Kidney epithelial cell (primary cell): ENCODE measurements around the gene NDUFA8. TPM values are rescaled to one million over a fixed set of nuclear protein-coding genes. Genes with fewer than 3 reads are reported as not detected.

Experiments
- DNase-seq: peaks from one replicate; pipeline ENCODE4 v3.0.0-alpha.2; 2010; ENCODE audit warnings: low read depth
- H3K27me3 ChIP-seq: 2 replicates; pipeline ENCODE4 v1.6.0; 2011; ENCODE audit warnings: low read length; ENCODE audit not compliant: control insufficient read depth, insufficient read depth
- H3K36me3 ChIP-seq: 2 replicates; pipeline ENCODE4 v1.5.1; 2011; ENCODE audit warnings: low read length; ENCODE audit not compliant: control insufficient read depth, insufficient read depth
- H3K4me3 ChIP-seq: 2 replicates; pipeline ENCODE4 v1.5.1; 2011; ENCODE audit warnings: low read depth, mild to moderate bottlenecking, control low read depth, low read length
- total RNA-seq: library from RNA; depleted of rRNA; stranded (reverse); fragments of >200 nt; gene quantifications from 2 replicates; pipeline ENCODE4 v1.2.3, GENCODE V29; 2015
- TF ChIP-seq, protein P1 (sequence below): IDR thresholded peaks from 2 replicates; pipeline ENCODE4 v1.5.1; 2011; ENCODE audit warnings: mild to moderate bottlenecking, moderate library complexity, low read length, control low read depth, inconsistent platforms; ENCODE audit not compliant: insufficient read depth, poor library complexity, severe bottlenecking

NDUFA8 gene
- total RNA-seq, 1 donor from 2014 or later: 42.7 TPM

DNA sequence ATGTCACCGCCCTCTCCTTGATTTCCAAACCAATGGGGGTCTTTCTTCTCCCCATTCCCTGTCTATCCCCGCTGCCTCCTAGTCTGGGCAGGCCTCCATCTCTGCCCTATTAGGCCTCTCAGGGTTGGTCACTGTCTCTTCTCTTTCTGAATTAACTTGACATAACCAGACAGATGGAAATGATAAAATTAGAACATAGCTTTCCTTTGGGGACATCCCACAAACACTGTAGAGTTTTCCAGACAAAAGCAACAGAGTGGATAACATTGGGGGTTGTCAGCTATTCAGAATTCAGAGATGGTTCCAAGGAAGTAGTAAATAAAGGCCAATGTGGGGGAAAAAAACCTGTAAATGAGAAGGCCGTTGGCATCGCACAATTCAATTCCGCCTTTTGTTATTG is 44.5 kb upstream of the NDUFA8 start:
- Histone ChIP-seq H3K27me3 (peaks cover 12% of the 10 kb centered on the region), H3K36me3 (no peaks in the 10 kb centered on the region), H3K4me3 (no peak overlapping the region)
- no peak for DNase-seq
- TF ChIP-seq, protein P1, sequence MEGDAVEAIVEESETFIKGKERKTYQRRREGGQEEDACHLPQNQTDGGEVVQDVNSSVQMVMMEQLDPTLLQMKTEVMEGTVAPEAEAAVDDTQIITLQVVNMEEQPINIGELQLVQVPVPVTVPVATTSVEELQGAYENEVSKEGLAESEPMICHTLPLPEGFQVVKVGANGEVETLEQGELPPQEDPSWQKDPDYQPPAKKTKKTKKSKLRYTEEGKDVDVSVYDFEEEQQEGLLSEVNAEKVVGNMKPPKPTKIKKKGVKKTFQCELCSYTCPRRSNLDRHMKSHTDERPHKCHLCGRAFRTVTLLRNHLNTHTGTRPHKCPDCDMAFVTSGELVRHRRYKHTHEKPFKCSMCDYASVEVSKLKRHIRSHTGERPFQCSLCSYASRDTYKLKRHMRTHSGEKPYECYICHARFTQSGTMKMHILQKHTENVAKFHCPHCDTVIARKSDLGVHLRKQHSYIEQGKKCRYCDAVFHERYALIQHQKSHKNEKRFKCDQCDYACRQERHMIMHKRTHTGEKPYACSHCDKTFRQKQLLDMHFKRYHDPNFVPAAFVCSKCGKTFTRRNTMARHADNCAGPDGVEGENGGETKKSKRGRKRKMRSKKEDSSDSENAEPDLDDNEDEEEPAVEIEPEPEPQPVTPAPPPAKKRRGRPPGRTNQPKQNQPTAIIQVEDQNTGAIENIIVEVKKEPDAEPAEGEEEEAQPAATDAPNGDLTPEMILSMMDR: no peak

DNA sequence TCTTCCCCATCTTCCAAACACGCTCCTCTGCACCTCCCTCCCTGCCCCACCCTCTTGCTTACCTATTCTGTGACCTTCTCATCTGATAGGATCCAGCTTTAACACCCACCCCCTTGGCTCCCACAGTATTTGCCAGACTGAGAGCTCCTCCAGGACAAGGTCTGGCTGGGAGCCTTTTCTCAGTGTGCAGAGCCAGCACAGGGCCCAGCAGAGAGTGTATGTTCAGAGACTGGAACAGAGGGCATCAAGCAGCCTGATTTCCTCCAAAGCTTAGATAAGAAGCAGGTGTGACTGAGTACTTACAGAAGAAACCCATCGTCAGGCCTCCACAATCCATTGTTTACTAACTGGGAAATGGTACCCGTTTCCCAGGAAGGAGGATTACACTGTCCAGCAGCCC is 42.5 kb upstream of the NDUFA8 start:
- no peaks in the 10 kb centered on the region for H3K36me3 ChIP-seq
- H3K27me3 ChIP-seq: peaks cover 19% of the 10 kb centered on the region
- TF ChIP-seq, protein P1: no peak
- DNase-seq: no peak
- H3K4me3 ChIP-seq: no peak overlapping the region

DNA sequence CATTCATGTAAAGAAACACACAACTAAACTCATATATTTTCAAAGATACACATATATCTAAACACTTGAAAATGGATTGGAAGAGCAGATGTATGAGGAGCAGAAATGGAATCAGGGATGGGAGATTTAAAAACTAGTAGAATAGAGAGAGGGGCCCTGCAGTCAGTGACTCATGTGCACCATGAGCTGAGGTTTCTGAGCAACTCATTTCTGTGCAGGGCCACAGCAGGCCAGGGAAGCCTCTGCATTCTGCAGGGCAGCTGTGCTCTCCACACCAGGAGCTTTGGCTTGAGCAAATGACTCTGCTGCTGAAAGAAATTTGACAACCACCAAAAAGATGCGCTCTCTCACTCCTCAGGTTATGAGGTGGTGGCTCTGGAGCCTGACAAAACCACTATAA is 42.1 kb upstream of the NDUFA8 start:
- DNase-seq: no peak
- Histone ChIP-seq H3K27me3 (peaks cover 15% of the 10 kb centered on the region), H3K36me3 (no peaks in the 10 kb centered on the region), H3K4me3 (no peak overlapping the region)
- TF ChIP-seq, protein P1: no peak

DNA sequence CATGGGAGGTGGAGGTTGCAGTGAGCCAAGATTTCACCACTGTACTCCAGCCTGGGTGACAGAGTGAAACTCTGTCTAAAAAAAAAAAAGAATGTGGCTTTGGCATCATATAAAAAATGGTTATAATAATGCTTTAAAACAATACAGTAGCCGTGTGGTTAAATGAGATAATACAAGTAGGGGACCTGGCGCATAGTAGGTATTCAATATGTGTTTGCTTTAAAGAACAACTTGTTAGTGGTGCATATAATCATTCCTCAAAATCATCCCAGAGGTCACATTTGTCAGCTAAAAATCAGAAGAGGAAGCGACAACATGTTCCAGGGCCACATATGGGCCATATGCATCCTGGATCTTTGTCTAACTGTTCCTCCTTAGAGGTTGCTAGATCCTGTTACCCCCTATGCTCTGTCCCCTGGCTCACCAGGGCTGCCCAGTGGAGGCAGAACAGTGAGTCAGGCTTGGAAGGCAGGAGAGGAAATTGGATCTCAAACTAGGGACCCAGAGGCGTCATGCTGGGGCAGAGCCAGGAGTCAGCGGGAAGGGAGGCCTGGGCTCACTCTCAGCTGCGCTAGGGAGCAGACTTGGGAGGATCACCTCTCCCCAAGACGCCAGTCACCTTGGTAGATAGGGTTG is 41.5 kb upstream of the NDUFA8 start:
- TF ChIP-seq, protein P1: no peak
- no peak for DNase-seq
- Histone ChIP-seq H3K4me3 (no peak overlapping the region), H3K27me3 (peaks cover 15% of the 10 kb centered on the region), H3K36me3 (no peaks in the 10 kb centered on the region)

DNA sequence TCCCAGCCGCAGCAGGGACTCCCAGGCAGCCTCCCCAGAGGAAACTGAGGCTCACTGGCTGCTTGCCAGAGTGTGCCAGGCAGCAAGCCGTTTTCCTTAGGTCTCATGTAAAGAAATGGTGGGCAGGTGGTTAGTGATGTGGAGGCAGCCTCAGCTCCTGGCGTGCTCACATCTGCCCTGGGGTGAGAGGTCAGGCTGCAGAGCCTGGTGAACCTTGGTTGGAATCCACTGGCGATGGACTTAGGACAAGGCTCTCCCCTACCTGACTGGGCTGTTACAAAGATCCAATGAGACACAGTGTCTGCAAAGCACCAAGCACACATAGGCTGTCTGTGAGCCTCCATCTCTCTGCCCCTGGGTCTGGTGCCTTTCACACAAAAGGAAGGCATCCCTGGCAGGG is 38.3 kb upstream of the NDUFA8 start:
- TF ChIP-seq, protein P1: no peak
- Histone ChIP-seq H3K27me3 (peaks cover 11% of the 10 kb centered on the region), H3K4me3 (no peak overlapping the region), H3K36me3 (no peaks in the 10 kb centered on the region)
- no peak for DNase-seq

DNA sequence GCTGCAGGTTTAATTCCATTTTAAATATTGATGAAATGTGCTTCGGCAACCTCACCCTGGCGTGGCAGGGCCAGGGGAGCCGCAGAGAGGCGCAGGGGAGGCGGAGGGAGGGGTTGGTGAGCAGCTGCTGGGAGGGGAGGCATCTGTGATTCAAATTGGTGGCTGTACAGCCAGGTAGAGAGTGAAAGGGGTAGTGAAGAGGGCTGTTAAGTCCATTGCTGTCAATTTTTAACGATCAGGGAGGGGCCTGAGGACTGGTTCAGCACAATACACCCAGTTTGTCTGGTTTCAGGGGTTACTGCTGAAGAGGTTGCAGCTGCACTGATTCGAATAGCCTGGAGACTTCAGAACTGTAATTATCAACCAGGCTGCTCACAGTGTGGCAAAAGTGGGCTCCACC is 37.8 kb upstream of the NDUFA8 start:
- no peak for DNase-seq
- Histone ChIP-seq H3K4me3 (no peak overlapping the region), H3K36me3 (no peaks in the 10 kb centered on the region), H3K27me3 (peaks cover 11% of the 10 kb centered on the region)
- TF ChIP-seq, protein P1: no peak
